ENCODE measurements around the gene PAPSS1.
"Not testable (repeated sequence)": the region's sequence is repeated elsewhere in the genome, so short reads cannot be mapped to it uniquely, and the experiment has no call there.

PAPSS1 gene

DNA sequence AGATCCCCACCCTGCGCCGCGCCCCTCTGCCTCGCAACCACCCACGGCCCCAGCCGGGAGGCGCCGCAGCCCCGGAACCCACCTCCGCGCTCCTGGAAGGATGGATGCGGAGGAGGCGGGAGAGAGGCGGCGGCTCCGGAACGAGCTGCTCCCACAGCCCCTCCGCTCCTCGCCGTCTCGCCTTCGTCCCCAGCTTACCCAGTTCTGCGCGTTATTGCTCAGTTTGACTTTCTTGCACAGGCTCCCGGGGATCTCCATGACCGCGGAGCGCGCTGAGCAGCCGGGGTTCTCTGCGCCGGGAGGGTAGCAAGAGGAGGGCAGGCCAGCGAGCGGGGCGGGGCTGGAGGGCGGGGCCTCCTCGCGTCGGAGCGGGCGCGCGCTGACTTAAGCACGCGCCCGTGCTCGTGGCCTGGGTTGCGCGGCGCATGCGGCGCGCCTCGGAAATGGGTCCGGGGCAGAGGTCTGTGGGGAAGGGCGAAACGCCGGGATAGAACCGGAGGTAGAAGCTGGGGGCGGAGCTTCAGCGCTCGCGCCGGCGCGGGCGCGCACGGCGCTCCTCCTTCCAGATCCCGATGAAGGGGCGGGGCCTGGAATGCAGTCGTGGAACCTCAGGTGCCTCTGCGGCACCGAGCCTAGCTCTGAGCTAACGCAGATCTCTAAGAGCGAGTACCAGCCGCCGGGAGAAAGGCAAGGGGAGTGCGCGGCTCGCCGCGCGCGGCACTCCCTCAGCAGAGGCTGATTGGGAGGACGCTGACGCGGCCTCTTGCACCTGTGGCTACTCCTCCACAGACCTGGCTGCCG, at the start of gene PAPSS1:
PAPSS1 (minus strand) TSS at position 313 of the 801 bp plus-strand sequence; CDS start at position 258, 55 bp downstream.
- peak; percentile 92 for DNase-seq

DNA sequence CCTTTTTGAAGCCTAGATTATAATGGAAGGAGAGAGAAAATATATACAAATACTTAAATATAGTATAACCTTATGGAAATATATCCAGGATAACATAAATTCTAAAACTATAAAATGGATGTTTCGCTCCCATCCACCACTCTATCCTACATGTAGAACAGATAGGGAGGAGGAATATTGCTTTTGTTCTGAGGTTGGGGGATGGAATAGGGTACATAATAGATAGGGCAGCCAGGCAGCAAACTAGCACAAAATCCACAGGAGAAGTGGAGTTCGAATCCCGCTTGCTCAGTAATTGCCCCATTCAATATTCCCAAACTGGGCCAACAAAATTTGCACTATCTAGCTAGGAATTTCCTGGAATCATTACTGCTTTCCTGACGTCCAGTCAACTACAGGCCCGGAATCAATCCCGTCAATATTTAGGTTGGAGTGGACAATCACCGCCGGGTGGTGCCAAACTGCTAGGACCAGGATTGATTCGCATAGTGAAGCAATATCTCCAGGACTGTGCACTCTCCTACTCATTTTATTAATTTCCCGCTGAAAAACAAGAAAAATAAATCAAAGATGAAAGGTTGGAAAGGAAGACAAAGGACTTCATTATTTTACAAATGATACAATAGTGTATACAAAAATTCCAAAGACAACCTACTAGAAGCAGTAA, 40.4 kb upstream of the PAPSS1 start:
- DNase-seq, result no peak

DNA sequence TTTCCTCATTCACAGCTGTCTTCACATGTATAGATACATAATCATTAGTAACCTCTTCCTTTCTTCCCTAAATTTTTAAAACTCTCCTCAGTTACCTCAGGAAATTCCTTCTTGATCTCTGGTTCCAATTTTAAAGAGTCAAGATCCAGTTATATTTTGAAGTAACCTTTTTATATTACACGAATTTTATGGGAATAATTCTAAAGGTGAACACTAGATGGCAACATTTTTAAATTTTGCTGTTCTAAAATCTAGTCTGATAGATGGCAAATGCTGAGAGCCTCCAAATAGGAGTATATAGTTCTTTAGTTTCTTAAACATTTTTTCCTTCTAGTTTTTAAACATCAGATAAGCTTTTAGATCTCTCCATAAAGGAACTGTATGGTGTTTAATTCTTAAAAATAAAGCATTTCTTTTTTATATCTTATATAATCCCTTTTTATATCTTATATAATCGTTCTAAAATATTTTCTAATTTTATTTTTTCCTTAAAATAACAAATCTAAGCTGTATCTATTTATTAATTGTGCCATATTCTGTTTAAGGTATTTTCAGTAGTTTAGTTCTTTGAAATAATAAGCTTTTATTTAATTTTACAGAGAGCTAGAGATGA, 37.9 kb upstream of the PAPSS1 start:
- no peak for DNase-seq

DNA sequence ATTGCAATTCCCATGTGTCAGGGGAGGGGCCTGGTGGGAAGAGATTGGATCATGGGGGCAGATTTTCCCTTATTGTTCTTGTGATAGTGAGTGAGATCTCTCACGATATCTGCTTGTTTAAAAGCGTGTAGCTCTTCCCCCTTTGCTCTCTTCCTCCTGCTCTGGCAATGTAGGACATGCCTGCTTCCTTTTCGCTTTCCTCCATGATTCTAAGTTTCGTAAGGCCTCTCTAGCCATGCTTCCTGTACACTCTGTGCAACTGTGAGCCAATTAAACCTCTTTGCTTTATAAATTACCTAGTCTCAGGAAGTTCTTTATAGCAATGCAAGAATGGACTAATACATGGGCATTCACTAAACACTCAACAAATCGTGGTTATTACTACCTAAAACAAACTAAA, 37.2 kb upstream of the PAPSS1 start:
- DNase-seq, result no peak

DNA sequence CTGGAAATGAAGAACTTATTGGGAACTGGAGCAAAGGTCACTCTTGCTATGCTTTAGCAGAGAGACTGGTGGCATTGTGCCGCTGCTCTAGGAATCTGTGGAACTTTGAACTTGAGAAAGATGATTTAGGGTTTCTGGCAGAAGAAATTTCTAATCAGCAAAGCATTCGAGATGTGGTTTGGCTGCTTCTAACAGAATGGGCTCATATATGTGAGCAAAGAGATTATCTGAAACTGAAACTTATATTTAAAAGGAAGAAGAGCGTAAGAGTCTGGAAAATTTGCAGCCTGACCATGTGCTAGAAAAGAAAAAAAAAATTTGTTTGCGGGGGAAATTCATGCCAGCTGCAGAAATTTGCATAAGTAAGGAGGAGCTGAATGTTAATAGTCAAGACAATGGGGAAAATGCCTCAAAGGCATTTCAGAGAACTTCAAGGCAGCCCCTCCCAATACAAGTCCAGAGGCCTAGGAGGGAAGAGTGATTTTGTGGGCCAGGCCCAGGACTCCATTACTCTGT, 35.9 kb upstream of the PAPSS1 start:
- DNase-seq, result no peak

DNA sequence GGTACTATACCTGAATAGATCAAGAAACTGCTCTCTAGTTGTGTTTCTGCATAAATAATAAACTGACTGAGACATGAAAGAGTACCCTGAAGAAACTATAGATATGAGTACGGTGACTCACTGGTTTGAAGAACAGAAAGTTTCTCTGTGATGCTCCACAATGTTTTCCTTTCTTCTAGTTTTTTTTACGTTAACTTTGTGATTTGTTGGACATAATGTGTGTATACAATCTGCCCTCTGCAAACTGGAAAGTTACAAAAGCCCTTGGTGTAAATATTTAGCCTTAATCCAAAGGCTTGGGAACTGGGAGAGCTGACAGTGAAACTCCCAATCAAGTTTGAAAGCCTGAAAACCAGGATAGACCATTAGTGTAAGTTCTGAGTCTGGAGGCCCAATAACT, 31.6 kb upstream of the PAPSS1 start:
- DNase-seq, result no peak

DNA sequence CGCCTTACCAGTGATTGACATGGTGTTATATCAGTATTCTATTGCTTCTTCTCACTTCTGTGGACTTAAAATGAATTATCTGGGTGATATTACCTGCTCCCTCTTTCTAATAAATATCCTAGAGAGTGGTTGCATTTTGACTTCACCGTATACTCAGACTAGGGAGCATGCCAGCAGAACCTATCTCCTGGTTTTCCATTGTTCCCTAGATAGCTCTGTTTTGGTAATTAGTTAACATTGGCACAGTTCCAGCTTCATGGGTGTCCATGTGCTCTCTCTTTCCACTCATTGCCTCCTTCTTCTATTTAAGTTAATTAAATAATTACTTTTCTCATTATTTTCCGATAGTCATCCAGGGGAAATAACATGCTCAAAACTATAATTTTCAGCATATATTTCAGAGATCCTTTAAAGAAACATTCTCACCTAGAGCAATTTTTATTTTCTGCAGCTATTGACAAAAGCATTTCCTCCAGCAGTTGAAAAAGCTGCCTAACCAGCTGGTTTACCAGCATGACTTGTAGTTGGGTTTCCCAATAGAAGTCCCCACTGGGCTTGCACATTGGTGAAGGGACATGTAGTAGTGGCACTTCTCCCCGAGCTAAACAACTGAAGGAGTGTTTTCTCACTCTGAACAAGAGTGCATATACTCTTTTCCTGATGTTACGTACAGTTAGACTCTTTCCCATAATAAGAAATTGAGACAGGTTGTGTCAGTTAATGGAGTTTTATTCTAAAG, 27.9 kb upstream of the PAPSS1 start:
- peak; percentile 13 for DNase-seq

DNA sequence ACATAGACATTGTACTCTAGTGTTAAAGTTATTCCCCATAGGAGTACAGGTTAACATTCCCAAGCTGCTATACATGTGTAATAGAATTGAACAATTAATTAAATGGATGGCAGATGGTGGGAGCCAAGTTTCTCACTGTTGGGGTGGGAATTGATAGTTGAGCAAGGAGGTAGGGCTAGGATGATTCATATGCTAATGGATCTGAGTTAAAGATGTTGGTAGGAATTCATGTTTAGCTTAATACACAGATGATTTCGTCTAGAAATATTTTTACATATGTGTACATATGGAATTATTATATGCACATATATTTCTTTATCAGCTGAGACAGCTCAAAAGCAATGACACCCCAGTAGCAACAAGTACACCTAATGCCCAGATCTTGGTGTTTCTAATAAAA, 26.1 kb upstream of the PAPSS1 start:
- no peak for DNase-seq

DNA sequence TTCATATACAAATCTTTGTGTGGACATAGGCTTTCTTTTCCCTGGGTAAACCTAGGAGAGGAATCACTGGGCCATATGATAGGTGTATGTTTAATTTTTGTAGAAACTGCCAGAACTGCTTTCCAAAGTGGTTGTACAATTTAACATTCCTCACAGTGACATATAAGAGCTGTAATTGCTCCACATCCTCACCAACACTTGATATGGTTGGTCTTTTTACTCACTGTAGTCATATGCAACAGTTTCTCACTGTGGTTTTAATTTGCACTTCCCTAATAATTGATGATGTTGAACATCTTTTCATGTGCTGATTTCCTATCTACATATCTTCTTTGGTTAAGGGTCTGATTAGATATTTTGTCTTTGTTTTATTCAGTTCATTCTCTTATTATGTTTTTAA, 24.5 kb upstream of the PAPSS1 start:
- no peak for DNase-seq

DNA sequence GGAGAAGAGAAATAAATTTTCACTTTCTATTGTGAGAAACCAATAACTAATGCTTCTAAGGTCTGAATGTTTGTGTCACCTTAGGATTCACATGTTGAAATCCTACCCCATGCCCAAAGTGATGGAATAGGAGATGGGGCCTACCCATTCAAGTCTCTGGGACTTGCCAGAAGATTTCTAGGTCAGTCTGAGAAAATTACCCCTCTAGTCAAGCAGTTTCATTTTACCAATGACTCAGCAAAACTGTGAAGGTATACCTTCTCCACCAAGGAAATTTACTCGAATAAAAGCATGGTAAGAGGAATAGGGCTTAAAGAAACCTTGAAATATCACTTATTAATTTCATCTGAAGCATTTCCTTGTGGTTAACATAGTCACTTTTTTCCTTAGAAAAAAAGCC, 23.5 kb upstream of the PAPSS1 start:
- DNase-seq, result no peak

DNA sequence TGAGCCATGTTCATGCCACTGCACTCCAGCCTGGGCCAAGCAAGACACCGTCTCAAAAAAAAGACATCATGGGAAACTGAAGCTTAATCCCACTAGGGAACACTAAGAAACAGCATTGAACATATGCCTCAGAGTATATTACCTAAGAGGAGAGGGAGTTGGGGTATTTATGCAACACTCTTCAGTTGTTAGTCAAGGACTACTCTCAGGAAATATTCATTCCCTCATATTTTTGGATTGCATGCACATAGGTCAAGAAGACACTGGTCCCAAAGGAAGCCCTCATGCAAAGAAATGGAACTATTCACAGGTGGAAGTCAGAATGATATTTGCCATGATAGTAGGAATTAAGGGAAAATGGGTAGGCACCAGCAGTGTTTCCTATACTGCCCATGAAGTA, 22.8 kb upstream of the PAPSS1 start:
- DNase-seq, result no peak

DNA sequence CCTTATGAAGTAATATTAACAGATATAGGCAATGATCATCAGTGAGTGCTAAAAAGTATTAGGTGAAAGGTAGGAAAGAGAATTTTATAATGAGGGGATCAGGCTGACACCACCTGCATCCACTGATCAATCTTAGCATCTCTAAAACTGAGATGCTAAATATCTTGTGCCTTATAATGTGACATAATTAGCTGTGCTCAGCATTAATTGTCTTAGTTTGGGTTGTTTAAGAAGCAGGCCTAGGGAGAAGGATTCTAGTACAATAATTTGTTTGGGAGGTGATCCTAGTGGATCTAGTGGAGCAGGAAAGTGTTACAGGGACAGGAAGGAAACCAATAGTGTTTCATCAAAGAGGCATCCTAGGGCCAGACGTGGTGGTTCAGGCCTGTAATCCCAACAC, 22.2 kb upstream of the PAPSS1 start:
- DNase-seq, result no peak

DNA sequence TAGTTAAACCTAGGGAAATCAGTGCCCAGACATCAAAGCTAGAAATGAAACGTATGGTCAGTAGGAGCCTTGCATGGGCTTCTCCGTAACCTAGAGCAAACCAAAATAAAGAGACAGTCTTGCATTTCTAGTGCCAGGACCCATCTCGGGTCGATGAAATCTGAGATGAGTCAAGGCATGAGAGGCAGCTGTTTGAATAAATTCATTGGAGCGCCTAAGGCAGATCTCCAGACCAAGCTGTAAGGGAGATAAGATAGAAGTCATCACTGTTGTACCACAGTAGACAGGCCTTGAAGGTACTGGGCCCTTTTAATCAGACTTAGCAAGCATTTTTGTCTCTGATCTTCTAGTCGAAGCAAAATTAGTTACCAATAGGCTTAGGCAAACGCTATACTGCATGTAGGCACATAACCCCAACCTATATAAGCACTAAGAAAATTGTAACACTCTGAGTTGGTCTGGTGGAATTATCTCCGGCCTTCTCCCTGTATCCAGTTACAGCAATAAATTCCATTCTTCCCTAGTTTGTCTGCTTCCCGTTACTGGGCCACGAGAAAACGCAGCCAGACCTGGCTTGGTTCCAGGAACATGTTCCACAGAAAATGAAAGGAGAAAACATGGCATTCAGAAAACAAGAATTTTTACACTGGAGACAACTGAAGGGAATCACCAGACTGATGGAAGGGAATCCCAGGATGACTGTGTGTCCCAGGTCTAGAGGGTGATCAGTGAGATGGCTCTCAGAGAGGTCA, 21.1 kb upstream of the PAPSS1 start:
- DNase-seq, result no peak

DNA sequence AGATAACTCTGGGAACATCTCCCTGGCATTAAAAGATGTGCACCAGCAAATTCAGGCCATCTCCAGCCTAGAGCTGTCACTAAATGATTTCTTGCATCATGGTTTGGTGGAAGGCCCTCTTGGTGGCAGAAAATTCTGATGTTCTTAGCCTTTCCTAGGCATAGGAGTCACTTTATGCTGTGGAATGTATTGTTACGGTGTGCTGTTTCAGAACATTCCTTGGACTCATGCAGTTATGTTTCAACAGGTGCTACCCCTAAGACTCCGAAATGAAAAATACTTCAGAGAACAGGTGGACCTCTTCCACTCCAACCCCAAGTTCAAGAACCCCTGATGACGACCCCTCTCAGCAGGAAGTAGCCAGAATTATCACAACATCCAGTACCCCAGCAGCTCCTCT, 20.3 kb upstream of the PAPSS1 start:
- no peak for DNase-seq

DNA sequence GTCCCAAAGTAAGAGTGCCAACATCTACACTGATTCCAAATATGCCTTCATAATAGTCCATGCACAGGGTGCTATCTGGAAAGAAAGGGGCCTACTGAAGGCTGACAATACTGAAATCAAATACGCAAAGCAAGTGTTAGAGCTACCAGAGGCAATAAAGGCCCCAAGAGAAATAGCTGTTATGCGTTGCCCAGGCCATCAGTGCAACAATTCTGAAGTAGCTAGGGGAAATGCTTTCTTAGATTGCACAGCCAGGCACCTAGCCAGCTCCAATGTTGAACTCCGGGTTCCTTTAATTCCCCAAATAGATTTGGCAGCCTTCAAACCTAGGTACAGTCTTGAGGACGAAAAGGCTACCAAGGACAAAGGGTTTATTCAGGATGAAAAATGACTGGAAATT, 17.4 kb upstream of the PAPSS1 start:
- no peak for DNase-seq

DNA sequence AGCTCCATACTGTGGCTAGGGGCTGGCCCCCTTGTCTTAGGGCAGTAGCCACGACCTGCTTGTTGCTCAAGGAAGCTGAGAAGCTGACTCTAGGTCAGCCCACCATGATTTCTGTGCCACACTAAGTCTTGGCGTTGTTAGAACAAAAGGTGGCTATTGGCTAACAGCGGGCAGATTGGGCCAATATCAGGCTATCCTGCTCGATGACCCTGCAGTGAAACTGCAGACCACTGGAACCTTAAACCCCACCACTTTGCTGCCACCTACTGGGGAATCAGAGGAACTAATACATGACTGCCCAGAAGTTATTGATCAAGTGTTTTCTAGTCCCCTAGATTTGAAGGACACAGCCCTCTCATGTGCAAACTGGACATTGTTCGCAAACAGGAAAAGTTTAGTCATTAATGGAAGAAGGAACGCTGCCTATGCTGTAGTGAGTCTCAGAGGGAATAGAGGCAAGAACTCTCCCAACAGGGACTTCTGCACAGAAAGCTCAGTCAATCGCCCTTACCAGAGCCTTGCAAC, 17.0 kb upstream of the PAPSS1 start:
- DNase-seq, result no peak

DNA sequence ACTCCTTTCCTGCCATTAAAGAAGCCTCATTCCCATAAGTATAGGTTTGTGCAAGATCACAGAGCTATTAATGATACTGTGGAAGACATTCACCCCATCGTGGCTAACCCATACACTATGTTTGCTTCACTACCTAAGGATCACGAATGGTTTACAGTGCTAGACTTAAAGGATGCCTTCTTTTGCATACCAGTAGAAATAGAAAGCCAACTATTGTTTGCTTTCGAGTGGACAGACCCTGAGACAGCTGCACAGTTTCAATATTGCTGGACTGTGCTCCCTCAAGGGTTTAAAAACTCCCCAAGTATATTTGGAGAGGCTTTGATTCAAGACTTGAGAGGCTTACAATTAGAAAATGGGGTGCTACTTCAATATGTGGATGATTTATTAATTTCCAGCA, 16.0 kb upstream of the PAPSS1 start:
- no peak for DNase-seq

DNA sequence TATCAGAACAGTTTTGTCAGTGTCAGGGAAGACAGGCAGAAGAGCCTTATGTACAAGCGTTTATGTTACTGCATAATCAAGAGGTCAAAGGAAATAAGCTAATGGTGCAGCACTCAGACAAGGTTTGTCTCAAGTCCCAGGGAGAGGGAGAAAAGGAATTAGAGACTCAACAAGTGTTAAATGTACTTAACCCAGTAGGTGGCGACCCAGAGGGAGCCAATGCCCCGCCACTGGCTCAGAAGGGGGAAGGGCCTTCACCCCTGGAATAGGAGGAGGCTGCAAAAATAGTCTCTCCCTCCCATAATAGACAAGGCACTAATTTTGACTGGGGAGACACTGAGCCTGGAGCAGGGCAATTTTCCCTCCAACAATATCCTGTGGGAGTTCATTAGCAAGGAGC, 14.1 kb upstream of the PAPSS1 start:
- no peak for DNase-seq

DNA sequence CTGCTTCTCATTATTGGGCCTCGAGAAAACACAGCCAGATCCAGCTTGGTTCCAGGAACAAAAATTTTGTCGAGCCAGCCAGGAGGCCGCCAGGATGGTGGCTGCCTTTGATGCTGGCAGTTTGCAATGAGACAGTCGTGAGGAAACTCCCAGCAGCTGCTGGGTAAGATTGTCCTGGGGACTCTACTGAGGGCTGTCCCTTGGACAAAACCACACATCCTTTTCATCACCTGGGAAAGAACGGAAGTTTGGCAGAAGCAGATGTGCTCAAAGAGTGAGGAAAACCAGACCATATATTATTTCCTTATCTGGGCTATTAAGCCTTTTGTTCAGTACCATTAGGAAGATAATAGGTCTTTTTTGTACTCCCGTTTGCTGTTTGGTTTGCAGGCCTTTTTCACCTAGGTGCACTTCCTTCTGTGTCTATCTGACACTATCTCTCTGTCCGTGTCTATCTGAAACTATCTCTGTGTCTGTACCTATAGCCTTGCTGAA, 13.4 kb upstream of the PAPSS1 start:
- no peak for DNase-seq

DNA sequence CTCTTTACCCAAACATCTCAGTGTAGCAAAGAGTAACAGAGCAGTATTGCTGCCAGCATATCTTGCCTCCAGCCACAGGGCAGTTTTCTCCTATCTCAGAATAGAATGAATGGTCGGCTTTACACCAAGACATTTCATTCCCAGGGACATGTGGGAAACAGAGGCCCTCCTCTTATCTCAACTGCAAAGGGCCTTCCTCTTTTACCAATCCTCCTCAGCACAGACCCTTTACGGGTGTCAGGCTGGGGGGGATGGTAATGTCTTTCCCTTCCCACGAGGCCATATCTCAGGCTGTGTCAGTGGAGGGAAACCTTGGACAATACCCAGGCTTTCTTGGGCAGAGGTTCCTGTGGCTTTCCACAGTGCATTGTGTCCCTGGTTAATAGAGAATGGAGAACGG, 9.0 kb upstream of the PAPSS1 start:
- DNase-seq, result not testable (repeated sequence)

DNA sequence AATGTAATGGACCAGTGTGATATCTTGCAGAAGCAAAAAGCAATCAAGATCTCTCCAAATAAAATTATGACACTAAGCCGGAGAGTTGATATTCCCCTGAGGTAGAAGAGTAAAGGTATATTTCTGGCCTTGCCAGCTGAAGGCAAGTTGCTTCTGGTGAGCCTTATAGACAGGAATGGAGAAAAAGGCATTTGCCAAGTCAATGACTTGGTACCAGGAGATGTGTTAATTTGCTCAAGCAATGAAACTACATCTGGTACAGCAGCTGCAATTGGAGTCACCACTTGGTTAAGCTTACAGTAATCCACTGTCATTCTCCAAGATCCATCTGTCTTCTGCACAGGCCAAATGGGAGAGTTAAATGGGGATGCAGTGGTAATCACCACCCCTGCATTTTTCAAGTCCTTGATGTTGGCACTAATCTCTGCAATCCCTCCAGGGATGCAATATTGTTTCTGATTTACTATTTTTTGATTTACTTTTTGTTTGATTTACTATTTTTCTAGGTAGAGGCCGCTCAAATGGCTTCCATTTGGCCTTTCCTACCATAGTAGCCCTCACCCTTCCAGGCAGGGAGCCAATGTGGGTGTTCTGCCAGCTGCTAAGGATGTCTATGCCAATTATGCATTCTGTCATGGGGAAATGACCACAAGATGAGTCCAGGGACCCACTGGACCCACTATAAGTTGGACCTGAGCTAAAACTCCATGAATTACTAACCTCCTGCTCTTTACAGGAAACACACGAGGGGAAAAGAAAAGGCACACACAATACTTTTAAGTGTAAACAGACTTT, 6.3 kb upstream of the PAPSS1 start:
- not testable (repeated sequence) for DNase-seq
